Activated gamma-delta T cell treated with Interleukin-2 at 50 U/mL for 16 hours (primary cell): ENCODE data around the gene DDX56.
"Not testable (repeated sequence)": the region's sequence is repeated elsewhere in the genome, so short reads cannot be mapped to it uniquely, and the experiment has no call there.

ENCODE experiments used
- DNase-seq: peaks from one replicate; pipeline ENCODE4 v3.0.0-alpha.2; 2020

Gene DDX56

GRCh38 chr7:44573464-44574286 lies at the start of gene DDX56:
TSS of gene DDX56 (minus strand) at chr7:44573908. CDS start at chr7:44573895, 13 bp downstream.
- DNase-seq = peak; percentile 90

DNA sequence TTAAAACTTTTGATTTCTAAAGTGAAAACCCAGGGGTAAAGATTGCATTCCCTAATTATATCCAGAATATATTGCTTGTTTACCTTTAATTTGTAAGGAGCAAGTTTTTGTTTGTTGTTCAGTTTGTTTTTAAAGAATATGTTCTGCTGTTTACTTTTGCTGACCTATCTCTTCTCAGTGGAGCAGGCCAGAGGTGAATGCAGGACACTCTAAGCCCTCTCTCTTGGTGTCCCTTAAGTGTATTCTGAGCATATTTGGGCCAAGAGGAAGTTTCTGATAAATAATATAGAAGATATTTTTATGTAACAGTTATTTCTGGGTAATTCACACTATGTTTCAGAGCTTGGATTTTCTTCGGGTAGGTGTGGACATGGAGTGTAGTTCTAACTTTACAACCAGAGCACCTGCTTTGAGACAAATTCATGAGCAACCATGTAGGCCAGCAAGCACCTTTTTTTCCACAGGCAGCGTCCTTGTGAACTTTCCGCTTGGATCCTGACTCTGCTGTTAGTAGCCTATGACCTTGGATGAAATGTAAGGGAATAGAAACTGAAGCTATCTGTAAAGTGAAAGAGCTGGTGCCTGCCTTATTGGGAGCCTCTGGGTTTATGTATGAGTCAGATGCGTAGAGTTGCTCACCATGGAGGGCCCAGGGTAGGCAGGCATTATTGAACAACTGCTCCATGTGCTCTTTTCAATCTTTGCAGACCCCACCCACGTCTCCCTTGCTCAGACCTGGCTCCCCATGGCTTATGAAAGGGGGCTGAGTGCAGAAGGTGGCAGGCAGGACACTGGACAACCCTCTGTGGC lies 48.8 kb upstream of the DDX56 start:
- no peak for DNase-seq

- no peak for DNase-seq
Measured at GRCh38 chr7:44621750-44622103, 48.0 kb upstream of the DDX56 start.

DNA sequence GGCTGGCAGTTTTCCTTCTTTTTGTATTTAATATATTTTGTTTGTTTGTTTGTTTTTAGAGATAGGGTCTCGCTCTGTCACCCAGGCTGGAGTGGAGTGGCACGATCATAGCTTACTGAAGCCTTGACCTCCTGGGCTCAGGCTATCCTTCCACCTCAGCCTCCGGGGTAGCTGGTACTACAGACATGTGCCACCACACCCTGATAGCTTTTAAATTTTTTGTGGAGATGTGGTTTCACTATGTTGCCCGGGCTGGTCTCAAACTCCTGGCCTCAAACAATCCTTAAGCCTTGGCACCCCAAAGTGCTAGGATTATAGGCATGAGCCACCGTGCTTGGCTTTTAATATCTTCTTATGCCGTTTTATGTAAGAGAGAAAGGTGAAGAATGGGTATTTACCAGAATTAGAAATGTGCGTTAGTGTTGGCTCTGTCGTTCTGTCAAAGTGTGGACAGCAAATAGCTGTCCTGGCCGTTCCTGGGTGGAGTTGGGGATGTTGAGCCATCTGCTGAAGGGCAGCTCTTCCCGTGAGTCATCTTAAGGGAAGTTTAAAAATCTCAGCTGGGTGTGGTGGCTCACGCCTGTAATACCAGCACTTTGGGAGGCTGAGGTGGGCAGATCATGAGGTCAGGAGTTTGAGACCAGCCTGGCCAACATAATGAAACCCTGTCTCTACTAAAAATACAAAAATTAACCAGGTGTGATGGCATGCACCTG lies 47.5 kb upstream of the DDX56 start:
- DNase-seq = no peak

DNA sequence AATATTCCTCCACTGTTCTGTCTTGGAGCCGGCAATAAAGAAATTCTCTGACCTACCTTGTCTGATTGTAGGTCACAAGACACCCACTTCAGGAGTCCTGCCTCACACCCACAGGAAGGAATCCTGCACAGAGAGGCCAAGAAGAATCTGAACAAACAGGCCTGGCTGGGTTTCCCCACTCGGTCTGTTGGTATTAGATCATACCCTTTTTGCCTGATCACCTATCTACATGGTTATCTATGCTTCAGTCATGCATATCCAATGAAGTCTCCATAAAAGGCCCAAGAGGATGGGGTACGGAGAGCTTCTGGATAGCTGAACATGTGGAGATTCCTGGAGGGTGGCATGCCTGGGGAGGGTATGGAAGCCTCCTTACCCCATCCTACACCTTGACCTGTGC lies 45.0 kb upstream of the DDX56 start:
- DNase-seq = no peak

DNA sequence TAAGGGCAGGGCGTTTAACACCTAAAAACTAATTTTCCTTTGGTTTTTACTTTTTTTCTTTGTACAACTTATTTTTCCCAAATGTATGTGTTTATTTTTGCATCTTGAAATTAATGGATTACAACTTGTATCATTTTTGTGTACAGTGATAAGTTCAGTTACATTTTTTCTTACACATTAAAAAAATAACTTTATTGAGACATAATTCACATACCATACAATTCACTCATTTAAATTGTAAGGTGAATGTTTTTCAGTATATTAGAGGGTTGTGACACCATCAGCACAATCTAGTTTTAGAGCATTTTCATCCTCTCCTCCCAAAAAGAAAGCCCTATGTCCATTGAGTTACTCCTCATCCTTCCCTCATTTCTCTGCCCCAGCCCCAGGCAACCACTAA lies 44.3 kb upstream of the DDX56 start:
- no peak for DNase-seq

- DNase-seq = no peak
Measured at GRCh38 chr7:44617225-44617890, 43.6 kb upstream of the DDX56 start.

- DNase-seq = no peak
Measured at GRCh38 chr7:44616545-44616944, 42.8 kb upstream of the DDX56 start.

DNA sequence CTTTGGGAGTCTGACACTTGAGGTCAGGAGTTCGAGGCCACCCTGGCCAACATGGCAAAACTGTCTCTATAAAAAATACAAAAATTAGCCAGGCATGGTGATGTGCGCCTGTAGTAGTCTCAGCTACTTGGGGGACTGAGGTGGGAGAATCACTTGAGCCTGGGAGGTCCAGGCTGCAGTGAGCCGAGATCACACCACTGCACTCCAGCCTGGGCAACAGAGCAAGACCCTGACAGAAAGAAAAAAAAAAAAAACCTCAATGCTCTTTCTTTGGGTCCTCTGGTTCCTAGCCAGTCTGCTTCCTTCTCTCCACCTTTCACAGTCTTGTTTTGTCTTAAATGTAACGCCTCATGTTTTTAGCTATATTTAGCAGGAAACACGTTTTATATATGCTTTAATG lies 42.1 kb upstream of the DDX56 start:
- no peak for DNase-seq

GRCh38 chr7:44615149-44615611 lies 41.5 kb upstream of the DDX56 start:
- DNase-seq = no peak

- no peak for DNase-seq
Measured at GRCh38 chr7:44609829-44610228, 36.1 kb upstream of the DDX56 start.

GRCh38 chr7:44608916-44609648 lies 35.4 kb upstream of the DDX56 start:
- DNase-seq = no peak

- DNase-seq = no peak
Measured at GRCh38 chr7:44607141-44608068, 33.7 kb upstream of the DDX56 start.

GRCh38 chr7:44606341-44607140 lies 32.8 kb upstream of the DDX56 start, which contains the start of gene OGDH:
TSS of gene OGDH (plus strand) at chr7:44606627. CDS start at chr7:44624344, 17,717 bp downstream.
- peak; percentile 98 for DNase-seq

DNA sequence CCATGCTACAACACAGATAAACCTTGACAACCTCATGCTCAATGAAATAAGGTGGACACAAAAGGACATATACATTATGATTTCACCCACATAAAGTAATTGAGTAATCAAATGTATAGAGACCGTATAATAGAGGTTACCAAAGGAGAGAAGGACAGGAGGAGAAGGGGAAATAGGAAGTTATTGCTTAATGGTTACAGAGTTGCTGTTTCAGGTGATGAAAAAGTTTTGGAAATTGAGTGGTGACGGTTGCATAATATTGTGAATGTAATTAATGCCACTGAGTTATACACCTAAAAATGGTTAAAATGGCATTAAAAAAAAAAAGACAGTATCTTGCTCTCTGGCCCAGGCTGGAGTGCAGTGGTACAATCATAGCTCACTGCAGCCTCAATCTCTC lies 31.2 kb upstream of the DDX56 start:
- DNase-seq = no peak

GRCh38 chr7:44603193-44603592 lies 29.5 kb upstream of the DDX56 start:
- DNase-seq = no peak

- DNase-seq = no peak
Measured at GRCh38 chr7:44602576-44602910, 28.8 kb upstream of the DDX56 start.

GRCh38 chr7:44599222-44599621 lies 25.5 kb upstream of the DDX56 start:
- DNase-seq = no peak

GRCh38 chr7:44597181-44597580 lies 23.5 kb upstream of the DDX56 start:
- not testable (repeated sequence) for DNase-seq
